Skeletal muscle satellite cell (primary cell): Measurements from ENCODE around the gene ZNF800.

ENCODE experiments used
- H3K27me3 ChIP-seq: 2 replicates; pipeline ENCODE4 v1.7.0; 2013; ENCODE audit warnings: low read length; ENCODE audit not compliant: control insufficient read depth, insufficient read depth
- H3K36me3 ChIP-seq: 2 replicates; pipeline ENCODE4 v1.7.0; 2013; ENCODE audit warnings: mild to moderate bottlenecking, control low read depth, low read length; ENCODE audit not compliant: insufficient read depth
- H3K4me1 ChIP-seq: 2 replicates; pipeline ENCODE4 v1.7.0; 2013; ENCODE audit warnings: low read length; ENCODE audit not compliant: control insufficient read depth, insufficient read depth
- H3K4me2 ChIP-seq: 2 replicates; pipeline ENCODE4 v1.7.0; 2013; ENCODE audit warnings: mild to moderate bottlenecking, low read length
- H3K4me3 ChIP-seq: 2 replicates; pipeline ENCODE4 v1.7.0; 2013; ENCODE audit warnings: low read length
- H3K9ac ChIP-seq: 2 replicates; pipeline ENCODE4 v1.7.0; 2013; ENCODE audit warnings: mild to moderate bottlenecking, low read depth, low read length, moderate library complexity
- H3K9me3 ChIP-seq: replicated peaks from 2 replicates; pipeline ENCODE4 v1.7.0; 2013; ENCODE audit warnings: mild to moderate bottlenecking, control low read depth, low read length

Gene ZNF800

DNA sequence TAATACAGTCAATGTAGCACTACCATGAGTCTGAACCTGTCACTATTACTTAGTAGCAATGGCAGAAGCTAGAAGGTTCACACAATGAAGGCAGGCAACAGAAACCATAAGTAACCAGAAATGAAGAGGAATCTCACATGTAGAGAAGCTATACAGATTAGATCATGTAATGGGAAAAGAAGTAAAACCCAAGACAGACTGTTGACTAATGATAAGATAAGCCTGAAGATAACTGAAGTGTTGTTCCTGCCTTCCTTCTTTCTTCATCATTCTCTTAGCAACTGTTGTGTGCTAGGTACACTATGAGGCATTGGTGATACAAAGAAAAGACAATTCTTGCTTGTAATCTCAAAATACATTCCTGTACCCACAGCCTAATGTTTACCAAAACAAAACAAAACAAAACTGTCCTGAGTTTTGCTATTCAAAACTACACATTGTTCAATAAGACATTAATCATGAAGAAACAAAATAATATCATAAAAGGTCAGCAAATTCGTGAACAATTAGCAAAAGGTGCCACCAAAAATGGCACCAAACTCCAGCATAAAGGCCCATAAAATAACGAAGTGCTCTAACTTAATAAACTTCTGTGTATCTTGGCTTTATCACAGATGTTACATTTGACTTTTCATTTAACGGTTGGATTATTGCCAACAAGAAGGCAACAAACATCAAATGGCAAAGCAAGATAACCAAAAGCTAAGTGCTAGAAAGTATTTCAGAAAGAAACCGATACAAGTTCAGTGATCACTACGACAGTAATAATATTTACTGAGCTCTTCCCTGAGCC lies 27.1 kb downstream of the ZNF800 start:
- Histone ChIP-seq H3K36me3 (peaks cover 29% of the 10 kb centered on the region), H3K4me3 (no peak overlapping the region), H3K4me2 (no peak overlapping the region), H3K4me1 (no peaks in the 10 kb centered on the region), H3K9me3 (no peaks in the 10 kb centered on the region), H3K9ac (no peak overlapping the region), H3K27me3 (no peaks in the 10 kb centered on the region)

DNA sequence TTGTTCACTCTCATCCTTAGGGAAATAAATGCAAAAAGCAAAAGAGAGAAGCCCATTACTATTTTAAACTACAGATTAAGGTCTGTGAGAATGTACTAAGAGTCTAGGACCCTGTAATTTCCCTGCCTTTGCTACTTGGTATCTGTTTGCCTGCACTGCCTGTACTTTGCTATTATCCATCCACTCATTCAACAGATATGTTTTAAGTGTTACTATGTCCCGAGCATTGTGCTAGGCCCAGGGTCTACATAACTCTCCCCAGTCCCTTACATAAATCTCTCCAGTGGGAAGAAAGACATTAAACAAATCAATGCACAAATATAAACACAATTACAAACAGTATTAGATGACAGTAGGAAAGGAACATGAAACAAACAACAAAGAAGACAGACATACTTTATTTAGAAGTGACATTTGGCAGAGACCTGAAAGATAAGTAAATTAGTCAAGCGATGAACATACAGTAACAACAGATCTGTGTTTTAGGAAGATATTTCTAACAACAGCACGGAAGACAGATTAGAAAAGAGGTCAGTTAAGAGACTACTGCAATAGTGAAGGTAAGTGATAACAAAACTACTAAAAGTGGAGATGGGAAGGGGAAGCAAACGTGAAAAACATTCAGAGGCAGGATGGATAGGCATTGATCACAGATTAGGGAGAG lies 30.0 kb downstream of the ZNF800 start:
- H3K4me1 ChIP-seq: no peaks in the 10 kb centered on the region
- peaks cover 22% of the 10 kb centered on the region for H3K36me3 ChIP-seq
- H3K27me3 ChIP-seq: no peaks in the 10 kb centered on the region
- no peak overlapping the region for H3K4me2 ChIP-seq
- H3K9ac ChIP-seq: no peak overlapping the region
- H3K9me3 ChIP-seq: no peaks in the 10 kb centered on the region
- no peak overlapping the region for H3K4me3 ChIP-seq

DNA sequence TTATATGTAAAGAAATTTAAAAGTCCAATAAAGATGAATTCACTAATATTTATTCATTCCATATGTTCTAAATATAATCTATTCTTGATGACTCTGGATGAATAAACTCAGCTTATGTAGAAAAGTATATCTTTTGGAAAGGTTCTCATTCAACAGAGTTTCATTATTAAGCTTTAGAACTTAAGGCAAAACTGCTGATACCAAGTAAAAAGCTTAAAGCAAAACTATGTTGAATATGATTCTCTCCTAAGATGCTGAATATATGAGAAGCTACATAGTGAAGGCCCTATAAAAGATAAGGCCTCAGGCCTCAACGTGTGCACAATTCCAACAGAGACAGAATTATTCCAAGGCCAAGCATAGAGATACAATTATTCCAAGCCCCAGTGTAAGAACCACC lies 30.8 kb downstream of the ZNF800 start:
- Histone ChIP-seq H3K27me3 (no peaks in the 10 kb centered on the region), H3K9me3 (no peaks in the 10 kb centered on the region), H3K9ac (no peak overlapping the region), H3K4me3 (no peak overlapping the region), H3K4me1 (no peaks in the 10 kb centered on the region), H3K36me3 (peaks cover 22% of the 10 kb centered on the region), H3K4me2 (no peak overlapping the region)

DNA sequence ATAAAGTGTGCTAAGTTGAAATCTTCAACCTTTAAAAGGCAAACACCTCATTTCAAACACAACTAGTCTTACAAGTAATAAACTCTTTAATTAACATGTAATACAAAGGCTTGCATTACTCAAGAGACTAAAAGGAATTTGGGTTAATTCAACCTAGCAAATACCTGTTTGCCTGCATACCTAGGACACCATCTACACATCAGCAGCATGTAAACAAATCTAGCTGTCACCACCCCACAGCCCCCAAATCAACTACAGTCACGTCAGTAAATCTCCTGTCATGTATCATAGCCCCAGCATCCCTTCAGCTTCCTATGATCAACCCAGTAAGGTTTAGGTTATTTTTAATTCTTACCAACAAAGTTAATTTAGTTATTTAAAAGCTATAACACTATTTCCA lies 33.5 kb downstream of the ZNF800 start:
- no peak overlapping the region for H3K4me3 ChIP-seq
- H3K27me3 ChIP-seq: no peaks in the 10 kb centered on the region
- no peak overlapping the region for H3K4me2 ChIP-seq
- H3K9ac ChIP-seq: no peak overlapping the region
- H3K4me1 ChIP-seq: no peaks in the 10 kb centered on the region
- H3K36me3 ChIP-seq: peaks cover 27% of the 10 kb centered on the region
- H3K9me3 ChIP-seq: no peaks in the 10 kb centered on the region

DNA sequence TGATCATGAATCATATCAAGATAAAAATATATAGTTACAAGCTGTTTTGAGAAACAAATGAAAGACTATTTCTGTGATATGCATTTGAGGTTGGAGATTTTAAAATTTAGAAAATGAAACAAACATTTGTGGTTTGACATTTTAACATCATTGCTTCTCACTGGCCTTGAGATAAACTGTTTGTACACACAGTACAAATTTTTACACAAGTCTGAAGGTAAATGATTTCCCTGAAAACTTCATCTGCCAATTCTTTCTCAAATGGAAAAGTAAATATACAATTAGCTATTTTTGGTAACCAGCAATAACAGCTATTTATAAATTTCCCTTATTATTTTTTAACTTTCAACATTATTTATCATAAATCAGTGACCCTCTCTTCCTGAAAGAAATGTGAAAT lies 38.6 kb downstream of the ZNF800 start:
- no peaks in the 10 kb centered on the region for H3K4me1 ChIP-seq
- H3K4me2 ChIP-seq: no peak overlapping the region
- no peaks in the 10 kb centered on the region for H3K9me3 ChIP-seq
- H3K9ac ChIP-seq: no peak overlapping the region
- H3K36me3 ChIP-seq: peaks cover 13% of the 10 kb centered on the region
- H3K4me3 ChIP-seq: no peak overlapping the region
- no peaks in the 10 kb centered on the region for H3K27me3 ChIP-seq

DNA sequence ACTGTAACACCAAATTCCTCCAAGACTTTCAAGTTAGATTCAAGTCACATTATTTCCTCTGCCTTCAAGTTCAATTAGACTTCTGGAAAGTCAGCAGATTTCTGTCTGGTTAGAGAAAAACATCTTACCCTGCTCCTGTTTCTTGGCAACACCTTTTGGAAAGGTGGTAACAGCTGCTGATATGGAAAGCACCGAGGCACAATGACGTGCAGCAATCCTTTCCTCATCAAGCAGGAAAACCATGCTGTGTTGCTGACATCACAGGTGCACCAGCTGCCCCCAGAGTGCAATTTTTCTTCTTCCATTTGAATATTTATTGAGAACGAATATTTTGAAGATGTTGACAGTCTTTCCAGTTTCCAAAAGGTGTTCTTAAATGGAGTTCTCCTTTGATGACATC lies 41.9 kb downstream of the ZNF800 start:
- H3K4me3 ChIP-seq: no peak overlapping the region
- H3K4me2 ChIP-seq: no peak overlapping the region
- peaks cover 9% of the 10 kb centered on the region for H3K36me3 ChIP-seq
- no peaks in the 10 kb centered on the region for H3K4me1 ChIP-seq
- H3K9me3 ChIP-seq: no peaks in the 10 kb centered on the region
- H3K9ac ChIP-seq: no peak overlapping the region
- H3K27me3 ChIP-seq: no peaks in the 10 kb centered on the region

DNA sequence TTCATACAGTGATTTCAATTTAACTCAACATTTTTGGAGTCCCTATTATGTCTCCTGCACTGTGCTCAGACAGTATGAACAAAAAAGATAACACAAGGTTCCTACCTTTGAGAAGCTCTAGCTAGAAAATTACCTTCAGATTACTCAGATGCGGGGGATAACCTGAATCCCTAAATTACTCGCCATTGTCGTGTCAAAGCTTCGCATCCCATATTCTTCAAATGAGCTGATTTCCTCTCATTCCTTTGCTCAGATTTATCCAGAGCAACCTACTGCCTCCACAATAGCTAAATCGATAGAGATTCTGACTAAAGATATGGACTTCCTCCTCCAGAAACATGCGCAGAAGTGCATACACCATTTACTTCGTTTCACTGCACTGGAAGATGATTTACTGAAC lies 42.6 kb downstream of the ZNF800 start:
- Histone ChIP-seq H3K4me2 (no peak overlapping the region), H3K4me1 (no peaks in the 10 kb centered on the region)

DNA sequence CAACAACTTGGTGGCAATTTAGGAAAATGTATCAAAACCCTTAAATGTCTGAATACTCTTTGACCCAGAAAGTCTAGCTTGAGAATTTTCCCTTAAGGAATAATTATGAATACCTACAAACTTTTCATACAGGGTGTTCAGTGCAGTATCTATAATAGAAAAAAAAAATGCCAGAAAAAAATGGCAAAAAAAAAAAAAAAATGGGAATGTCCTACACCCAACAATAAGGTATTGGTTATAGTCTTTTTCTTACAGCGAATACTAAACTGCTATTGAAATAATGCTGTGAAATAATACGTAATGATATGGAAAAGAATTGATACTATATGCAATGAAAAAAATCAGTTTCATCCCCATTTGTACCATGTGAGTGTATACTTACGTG lies 44.3 kb downstream of the ZNF800 start:
- Histone ChIP-seq H3K4me2 (peak overlapping the region; percentile 84), H3K36me3 (no peaks in the 10 kb centered on the region), H3K9ac (peak overlapping the region; percentile 53)

More for the DNA sequence above, 42.6 kb downstream of the ZNF800 start:
- no peaks in the 10 kb centered on the region for H3K9me3 ChIP-seq
- no peaks in the 10 kb centered on the region for H3K27me3 ChIP-seq
- H3K9ac ChIP-seq: no peak overlapping the region
- no peak overlapping the region for H3K4me3 ChIP-seq
- H3K36me3 ChIP-seq: peaks cover 2% of the 10 kb centered on the region

DNA sequence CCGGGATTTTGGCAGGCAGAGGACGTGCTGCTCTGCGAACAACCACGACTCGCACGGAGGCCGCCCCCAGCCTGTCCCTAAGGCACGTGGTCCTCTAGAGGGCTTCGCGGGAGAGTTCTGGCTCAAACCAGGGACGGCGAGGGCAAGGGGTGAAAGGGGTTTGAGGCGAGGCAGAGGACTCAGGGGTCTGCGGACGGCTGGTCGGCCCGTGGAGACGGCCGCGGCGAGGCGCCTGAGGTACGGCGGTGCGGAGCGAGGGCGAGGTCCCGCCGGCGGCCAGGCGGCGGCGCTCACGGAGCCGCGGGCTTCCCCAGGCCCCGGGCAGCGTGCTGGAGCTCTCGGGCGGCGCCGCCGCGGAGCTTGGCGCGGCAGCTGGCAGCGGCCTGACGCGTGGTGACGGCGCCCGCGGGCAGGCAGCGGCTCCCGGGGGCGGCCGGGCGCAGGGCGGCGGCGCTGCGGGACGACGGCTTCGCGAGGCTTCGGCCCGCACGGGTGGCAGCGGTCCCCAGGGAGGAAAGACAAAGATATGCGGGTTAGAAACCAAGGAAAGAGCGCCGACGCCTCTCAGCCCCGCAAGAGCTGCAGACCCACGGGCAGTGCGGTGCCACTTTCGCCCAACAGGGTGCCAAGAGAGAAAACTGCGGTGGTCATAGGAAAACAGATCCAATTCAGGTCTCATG lies 44.8 kb downstream of the ZNF800 start:
- no peaks in the 10 kb centered on the region for H3K36me3 ChIP-seq
- no peaks in the 10 kb centered on the region for H3K9me3 ChIP-seq
- H3K4me2 ChIP-seq: peak overlapping the region; percentile 84
- H3K4me1 ChIP-seq: no peaks in the 10 kb centered on the region
- peak overlapping the region; percentile 68 for H3K4me3 ChIP-seq
- H3K9ac ChIP-seq: peak overlapping the region; percentile 53
- no peaks in the 10 kb centered on the region for H3K27me3 ChIP-seq

More for the DNA sequence above, 44.3 kb downstream of the ZNF800 start:
- no peaks in the 10 kb centered on the region for H3K9me3 ChIP-seq
- H3K4me1 ChIP-seq: no peaks in the 10 kb centered on the region
- peak overlapping the region; percentile 68 for H3K4me3 ChIP-seq
- H3K27me3 ChIP-seq: no peaks in the 10 kb centered on the region

DNA sequence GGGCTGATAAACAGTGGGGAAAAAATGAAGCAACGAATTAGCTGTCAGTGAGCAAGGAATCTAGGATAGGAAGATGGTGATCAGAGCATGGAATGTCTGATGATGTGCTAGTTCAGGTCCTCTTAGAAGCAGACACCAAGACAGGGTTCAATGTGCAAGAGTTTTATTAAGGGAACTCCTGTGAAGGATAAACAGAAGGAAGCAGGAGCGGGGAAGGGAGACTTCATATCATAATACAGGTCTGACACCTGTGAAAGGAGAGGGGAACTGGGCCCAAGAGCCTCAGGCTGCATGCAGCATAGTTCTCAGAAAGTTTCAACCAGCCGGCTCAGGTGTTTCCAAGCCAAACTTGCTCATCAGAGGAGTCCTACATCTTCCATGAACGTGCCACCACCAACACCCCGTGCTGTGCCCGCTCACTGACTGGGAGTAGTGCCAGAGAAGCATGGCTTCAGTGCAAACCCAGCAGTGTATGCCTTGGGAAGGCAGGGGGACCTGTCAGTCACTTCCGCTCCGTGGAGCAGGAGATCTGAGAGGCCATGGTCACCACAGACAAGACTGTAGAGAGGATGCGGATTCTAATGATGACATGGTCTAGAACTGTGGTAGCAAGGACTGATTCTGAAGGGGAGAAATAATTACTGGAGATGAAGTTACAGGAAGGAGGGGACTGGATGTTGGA lies 45.8 kb downstream of the ZNF800 start:
- H3K4me3 ChIP-seq: no peak overlapping the region
- H3K27me3 ChIP-seq: no peaks in the 10 kb centered on the region
- H3K4me1 ChIP-seq: no peaks in the 10 kb centered on the region
- no peak overlapping the region for H3K4me2 ChIP-seq
- H3K9me3 ChIP-seq: no peaks in the 10 kb centered on the region
- H3K9ac ChIP-seq: no peak overlapping the region
- H3K36me3 ChIP-seq: no peaks in the 10 kb centered on the region

DNA sequence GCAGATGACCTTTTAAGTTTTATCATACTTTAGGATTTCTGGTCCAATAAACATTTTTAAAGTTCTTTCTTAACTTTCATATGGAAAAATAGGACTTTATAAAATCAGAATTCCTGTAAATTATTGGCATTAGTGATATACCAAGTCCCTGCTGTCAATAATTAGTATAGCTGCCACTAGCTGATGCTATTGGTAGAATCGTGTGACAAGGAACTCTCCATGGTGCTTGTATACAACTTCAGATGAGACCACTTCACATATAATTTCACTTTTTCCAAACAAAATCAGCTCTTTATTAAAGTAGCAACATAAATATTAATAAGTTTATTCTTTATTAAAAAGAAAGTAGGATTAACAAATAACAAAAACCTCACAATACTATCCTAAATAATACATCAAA lies 49.9 kb downstream of the ZNF800 start:
- no peak overlapping the region for H3K4me2 ChIP-seq
- no peaks in the 10 kb centered on the region for H3K4me1 ChIP-seq
- H3K27me3 ChIP-seq: peaks cover 5% of the 10 kb centered on the region
- no peak overlapping the region for H3K9ac ChIP-seq
- no peaks in the 10 kb centered on the region for H3K9me3 ChIP-seq
- no peaks in the 10 kb centered on the region for H3K36me3 ChIP-seq
- H3K4me3 ChIP-seq: no peak overlapping the region
